Stomach smooth muscle (tissue), 2 donors: ENCODE results near the gene PGM1.

Source experiments
- H3K27ac ChIP-seq: one replicate; pipeline ENCODE4 v1.7.0; 2013; ENCODE audit warnings: mild to moderate bottlenecking, low read length, inconsistent platforms
- H3K27me3 ChIP-seq, 2 donors: one replicate each; pipeline ENCODE4 v1.7.0; 2013; ENCODE audit warnings: low read length in 2 of 2; ENCODE audit not compliant: insufficient read depth in 2 of 2, control insufficient read depth in 1 of 2
- H3K36me3 ChIP-seq, 2 donors: one replicate each; pipeline ENCODE4 v1.7.0; 2013; ENCODE audit warnings: low read length in 2 of 2; ENCODE audit not compliant: control insufficient read depth in 2 of 2, insufficient read depth in 2 of 2
- H3K4me1 ChIP-seq: one replicate; pipeline ENCODE4 v1.7.0; 2013; ENCODE audit warnings: low read length; ENCODE audit not compliant: control insufficient read depth, insufficient read depth
- H3K4me3 ChIP-seq, 2 donors: one replicate each; pipeline ENCODE4 v1.7.0; 2013; ENCODE audit warnings: low read length in 2 of 2
- H3K9ac ChIP-seq, 2 donors: one replicate each; pipeline ENCODE4 v1.7.0; 2013; ENCODE audit warnings: low read length in 2 of 2, mild to moderate bottlenecking in 1 of 2
- H3K9me3 ChIP-seq, 2 donors: one replicate each; pipeline ENCODE4 v1.7.0; 2013; ENCODE audit warnings: low read length in 2 of 2; ENCODE audit not compliant: control insufficient read depth in 2 of 2
- donor health status: healthy.
- donor health status: Pancreatic carcinoma.

The PGM1 gene

DNA sequence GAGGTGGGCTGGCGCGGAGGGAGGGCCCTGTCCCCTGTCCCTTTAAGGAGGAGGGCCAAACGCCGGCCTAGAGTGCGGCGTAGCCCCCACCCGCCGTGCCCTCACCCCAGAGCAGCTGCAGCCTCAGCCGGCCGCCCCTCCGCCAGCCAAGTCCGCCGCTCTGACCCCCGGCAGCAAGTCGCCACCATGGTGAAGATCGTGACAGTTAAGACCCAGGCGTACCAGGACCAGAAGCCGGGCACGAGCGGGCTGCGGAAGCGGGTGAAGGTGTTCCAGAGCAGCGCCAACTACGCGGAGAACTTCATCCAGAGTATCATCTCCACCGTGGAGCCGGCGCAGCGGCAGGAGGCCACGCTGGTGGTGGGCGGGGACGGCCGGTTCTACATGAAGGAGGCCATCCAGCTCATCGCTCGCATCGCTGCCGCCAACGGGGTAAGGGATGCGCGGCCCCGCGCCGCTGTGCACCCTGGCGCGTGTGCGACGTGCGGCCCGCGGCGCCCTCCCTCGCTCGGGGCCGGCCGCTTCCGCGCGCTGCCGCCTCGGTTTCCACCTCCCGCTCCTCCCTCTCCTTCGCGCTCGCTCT, at the start of gene PGM1:
Gene PGM1 (plus strand): TSS at position 109 of the 583 bp plus-strand sequence. CDS start 78 bp downstream, at position 187.
- no peaks in the 10 kb centered on the region for H3K9me3 ChIP-seq
- H3K36me3 ChIP-seq = no peaks in the 10 kb centered on the region
- peak within 1 kb of the TSS; percentile 79 to 92 for H3K4me3 ChIP-seq
- peak within 1 kb of the TSS; percentile 73 to 92 for H3K9ac ChIP-seq
- H3K27me3 ChIP-seq = no peaks in the 10 kb centered on the region
- H3K4me1 ChIP-seq = peaks cover 13% of the 10 kb centered on the region
- peak within 1 kb of the TSS; percentile 58 for H3K27ac ChIP-seq

GRCh38 chr1:63545780-63546179, 47.4 kb upstream of the PGM1 start:
- H3K9me3 ChIP-seq = no peaks in the 10 kb centered on the region
- H3K27me3 ChIP-seq = no peaks in the 10 kb centered on the region
- H3K9ac ChIP-seq = no peak overlapping the region
- peaks cover 0 to 5% of the 10 kb centered on the region in 2 donors for H3K36me3 ChIP-seq
- H3K4me3 ChIP-seq = no peak overlapping the region
- no peak overlapping the region for H3K27ac ChIP-seq
- H3K4me1 ChIP-seq = no peaks in the 10 kb centered on the region

DNA sequence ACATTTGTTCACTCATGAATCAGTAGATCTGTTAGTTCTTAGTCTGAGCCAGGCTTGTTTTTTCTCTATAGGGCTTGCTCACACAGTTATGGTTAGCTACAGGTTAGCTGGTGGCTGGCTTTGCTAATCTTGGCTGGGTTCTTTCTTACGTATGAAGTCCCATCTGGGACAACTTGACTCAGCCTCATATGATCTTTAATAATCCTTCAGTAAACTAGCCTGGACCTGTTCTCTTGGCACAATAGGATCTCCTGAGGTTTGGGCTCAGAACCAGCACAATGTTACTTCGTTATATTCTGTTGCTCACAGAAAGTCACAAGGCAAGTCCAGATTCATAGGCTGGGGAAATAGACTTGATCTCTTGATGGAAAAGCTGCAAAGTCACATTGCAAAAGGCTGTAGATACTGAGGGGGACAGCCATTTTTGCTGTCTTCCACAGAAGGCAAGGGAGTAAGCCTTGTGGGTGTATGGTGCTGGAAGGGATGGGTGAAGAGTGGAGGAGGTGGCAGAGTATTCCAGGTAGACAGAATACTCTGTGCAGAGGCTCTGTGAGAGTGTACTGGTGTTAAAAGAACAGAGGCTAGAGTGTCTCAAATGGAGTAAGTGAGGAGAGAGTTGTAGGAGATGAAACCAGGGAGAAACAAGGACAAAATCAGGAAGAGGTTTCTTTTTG, 45.5 kb upstream of the PGM1 start:
- Histone ChIP-seq H3K27ac (no peak overlapping the region), H3K4me3 (no peak overlapping the region), H3K36me3 (peaks cover 0 to 5% of the 10 kb centered on the region in 2 donors), H3K4me1 (no peaks in the 10 kb centered on the region), H3K27me3 (no peaks in the 10 kb centered on the region), H3K9ac (no peak overlapping the region), H3K9me3 (no peaks in the 10 kb centered on the region)

DNA sequence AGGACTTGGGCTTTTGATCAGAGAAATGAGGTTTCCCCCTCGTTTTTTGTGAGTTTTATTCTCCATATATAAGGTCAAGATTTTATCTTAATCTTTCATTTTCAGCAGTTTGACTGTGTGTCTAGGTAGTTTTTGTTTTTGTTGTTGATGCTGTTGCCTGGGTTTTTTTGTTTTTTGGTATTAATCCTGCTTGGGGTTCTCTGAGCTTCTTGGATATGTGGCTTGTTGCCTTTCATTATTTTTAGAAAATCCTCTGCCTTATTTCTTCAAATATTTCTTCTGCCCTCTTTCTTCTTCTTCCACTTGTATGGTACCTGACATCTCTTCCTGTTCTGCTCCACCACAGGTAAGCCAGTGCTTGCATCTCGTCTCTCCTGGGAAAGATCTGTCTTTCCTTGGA, 44.9 kb upstream of the PGM1 start:
- Histone ChIP-seq H3K27me3 (no peaks in the 10 kb centered on the region), H3K27ac (no peak overlapping the region), H3K4me1 (no peaks in the 10 kb centered on the region), H3K9ac (no peak overlapping the region), H3K4me3 (no peak overlapping the region), H3K36me3 (peaks cover 0 to 5% of the 10 kb centered on the region in 2 donors), H3K9me3 (no peaks in the 10 kb centered on the region)

- Histone ChIP-seq H3K27me3 (no peaks in the 10 kb centered on the region), H3K4me1 (no peaks in the 10 kb centered on the region), H3K9ac (no peak overlapping the region), H3K4me3 (no peak overlapping the region), H3K27ac (no peak overlapping the region), H3K9me3 (no peaks in the 10 kb centered on the region), H3K36me3 (peaks cover 0 to 5% of the 10 kb centered on the region in 2 donors)
These were observed 44.3 kb upstream of the PGM1 start for GRCh38 chr1:63548877-63549276.

GRCh38 chr1:63555480-63555879, 37.7 kb upstream of the PGM1 start:
- no peak overlapping the region for H3K9ac ChIP-seq
- no peak overlapping the region for H3K4me3 ChIP-seq
- peaks cover 0 to 3% of the 10 kb centered on the region in 2 donors for H3K36me3 ChIP-seq
- H3K9me3 ChIP-seq = no peaks in the 10 kb centered on the region
- no peaks in the 10 kb centered on the region for H3K4me1 ChIP-seq
- H3K27me3 ChIP-seq = no peaks in the 10 kb centered on the region
- H3K27ac ChIP-seq = no peak overlapping the region

DNA sequence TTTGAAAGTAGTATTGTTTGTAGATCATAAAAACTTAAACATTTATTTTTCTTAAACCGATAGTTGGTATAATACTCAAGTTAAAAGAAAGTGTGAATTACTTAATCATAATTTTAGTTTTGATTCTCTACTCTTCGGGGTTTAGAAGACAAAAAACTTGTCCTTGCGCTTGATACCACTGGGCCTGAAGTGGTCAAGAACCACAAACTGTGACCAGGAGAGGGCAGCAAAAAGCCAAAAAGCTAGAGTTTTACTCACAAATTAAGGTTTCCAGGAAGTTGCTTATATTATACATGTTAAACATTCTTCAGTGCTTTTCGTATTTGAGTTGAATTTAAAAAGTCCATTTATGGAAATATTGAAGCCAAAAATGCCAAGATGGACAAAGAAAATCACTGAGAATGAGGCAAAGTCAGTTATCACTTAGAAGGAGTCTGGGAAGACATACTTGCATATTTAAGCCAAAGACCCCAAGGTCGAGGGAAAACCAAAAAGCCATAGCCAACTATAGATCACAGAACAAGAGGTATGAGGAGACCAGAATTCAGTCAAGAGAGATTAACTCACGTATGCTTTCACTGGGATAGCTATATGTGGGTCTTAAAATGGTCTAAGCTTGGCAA, 35.7 kb upstream of the PGM1 start:
- Histone ChIP-seq H3K9ac (no peak overlapping the region), H3K27me3 (no peaks in the 10 kb centered on the region), H3K4me1 (no peaks in the 10 kb centered on the region), H3K4me3 (no peak overlapping the region), H3K27ac (no peak overlapping the region), H3K9me3 (no peaks in the 10 kb centered on the region), H3K36me3 (peaks cover 0 to 3% of the 10 kb centered on the region in 2 donors)

- Histone ChIP-seq H3K27me3 (no peaks in the 10 kb centered on the region), H3K4me1 (no peaks in the 10 kb centered on the region), H3K27ac (no peak overlapping the region), H3K4me3 (no peak overlapping the region), H3K36me3 (peaks cover 0 to 3% of the 10 kb centered on the region in 2 donors), H3K9me3 (no peaks in the 10 kb centered on the region), H3K9ac (no peak overlapping the region)
These were observed 33.9 kb upstream of the PGM1 start for GRCh38 chr1:63559357-63559756.

- H3K4me3 ChIP-seq = no peak overlapping the region
- no peaks in the 10 kb centered on the region for H3K4me1 ChIP-seq
- no peaks in the 10 kb centered on the region for H3K27me3 ChIP-seq
- no peak overlapping the region for H3K9ac ChIP-seq
- no peak overlapping the region for H3K27ac ChIP-seq
- no peaks in the 10 kb centered on the region for H3K9me3 ChIP-seq
- peaks cover 0 to 3% of the 10 kb centered on the region in 2 donors for H3K36me3 ChIP-seq
These were observed 29.5 kb upstream of the PGM1 start for GRCh38 chr1:63563745-63564144.

DNA sequence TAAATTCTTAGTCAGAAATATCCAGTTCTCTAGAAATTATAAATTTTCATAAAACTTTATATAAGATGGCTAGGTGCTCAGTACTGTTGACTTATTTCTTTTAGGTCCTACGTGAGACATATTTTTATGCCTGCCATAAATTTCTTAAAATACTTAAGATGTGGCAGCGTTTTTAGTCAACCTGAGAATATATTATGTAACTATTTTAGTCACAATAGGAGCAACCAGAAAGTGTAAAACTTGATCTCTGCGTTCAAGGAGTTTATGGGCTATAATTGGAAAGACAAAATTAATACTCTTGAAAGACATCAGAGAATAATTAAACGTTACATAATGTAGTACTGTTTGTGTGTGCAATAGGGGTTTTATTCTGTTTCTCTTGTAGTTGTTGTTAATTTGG, 24.1 kb upstream of the PGM1 start:
- Histone ChIP-seq H3K27ac (no peak overlapping the region), H3K27me3 (no peaks in the 10 kb centered on the region), H3K9ac (no peak overlapping the region), H3K4me1 (no peaks in the 10 kb centered on the region), H3K4me3 (no peak overlapping the region), H3K9me3 (no peaks in the 10 kb centered on the region), H3K36me3 (no peaks in the 10 kb centered on the region)
